CD4-positive, alpha-beta T cell treated with Interleukin-1 beta for 1 hour (primary cell): ENCODE results near the gene D2HGDH.
"Not testable (repeated sequence)": the region's sequence is repeated elsewhere in the genome, so short reads cannot be mapped to it uniquely, and the experiment has no call there.

Experiments used
- DNase-seq, 2 donors: peaks; one replicate each; pipeline ENCODE4 v3.0.0-alpha.2; 2020 to 2022

The D2HGDH gene

DNA sequence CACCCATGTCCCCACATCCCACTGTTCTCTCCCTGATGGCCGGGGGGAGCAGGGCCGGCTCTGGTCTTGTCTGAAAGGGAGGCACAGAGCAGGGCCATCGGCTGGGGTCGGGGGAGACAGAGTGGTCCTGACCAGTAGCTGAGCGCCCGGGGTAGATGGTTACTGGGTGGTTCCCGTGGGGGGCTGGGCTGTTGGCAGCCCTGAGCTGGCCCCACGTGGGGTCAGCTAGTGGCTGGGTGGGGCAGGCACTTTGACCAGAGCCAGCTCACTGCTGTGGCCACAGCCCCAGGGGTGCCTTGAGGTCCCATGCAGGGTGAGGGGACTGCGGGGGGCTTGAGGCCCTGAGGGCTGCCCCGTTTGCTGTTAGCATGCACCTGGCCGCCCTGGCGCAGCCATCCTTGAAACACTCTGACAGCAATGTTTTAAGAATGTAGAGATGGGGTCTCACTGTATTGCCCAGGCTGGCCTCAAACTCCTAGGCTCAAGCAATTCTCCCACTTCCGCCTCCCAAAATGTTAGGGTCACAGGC lies 62.2 kb downstream of the D2HGDH start:
- no peak for DNase-seq

DNA sequence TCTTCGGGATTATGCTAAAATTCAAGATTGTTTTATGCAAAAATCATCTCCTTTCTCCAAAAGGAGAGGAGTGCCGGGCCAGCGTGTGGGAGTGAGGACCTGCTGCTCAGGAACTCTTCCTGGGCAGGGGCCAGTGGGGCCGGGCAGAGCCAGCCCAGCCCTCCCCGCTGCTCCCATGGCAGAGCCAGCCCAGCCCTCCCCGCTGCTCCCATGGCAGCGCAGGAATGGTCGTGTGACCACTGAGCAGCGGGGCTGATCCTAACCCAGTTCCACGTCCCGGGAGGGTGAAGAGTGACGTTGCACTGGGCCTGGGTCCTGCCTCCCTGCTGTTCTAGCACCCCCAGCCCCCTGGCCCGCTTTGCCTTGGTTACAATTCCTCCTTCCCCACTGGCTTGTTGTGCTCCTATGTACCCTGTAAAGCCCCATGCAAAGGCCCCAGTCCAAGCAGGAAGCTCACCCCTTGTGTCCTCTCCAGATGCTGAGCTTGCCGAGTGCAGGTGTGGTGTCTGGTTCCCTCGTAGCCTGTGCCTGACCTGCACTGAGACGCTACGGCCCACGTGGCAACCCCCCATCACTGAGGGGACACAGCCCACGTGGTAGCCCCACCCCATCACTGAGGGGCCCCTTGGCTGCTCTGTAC lies 63.1 kb downstream of the D2HGDH start:
- DNase-seq: no peak

DNA sequence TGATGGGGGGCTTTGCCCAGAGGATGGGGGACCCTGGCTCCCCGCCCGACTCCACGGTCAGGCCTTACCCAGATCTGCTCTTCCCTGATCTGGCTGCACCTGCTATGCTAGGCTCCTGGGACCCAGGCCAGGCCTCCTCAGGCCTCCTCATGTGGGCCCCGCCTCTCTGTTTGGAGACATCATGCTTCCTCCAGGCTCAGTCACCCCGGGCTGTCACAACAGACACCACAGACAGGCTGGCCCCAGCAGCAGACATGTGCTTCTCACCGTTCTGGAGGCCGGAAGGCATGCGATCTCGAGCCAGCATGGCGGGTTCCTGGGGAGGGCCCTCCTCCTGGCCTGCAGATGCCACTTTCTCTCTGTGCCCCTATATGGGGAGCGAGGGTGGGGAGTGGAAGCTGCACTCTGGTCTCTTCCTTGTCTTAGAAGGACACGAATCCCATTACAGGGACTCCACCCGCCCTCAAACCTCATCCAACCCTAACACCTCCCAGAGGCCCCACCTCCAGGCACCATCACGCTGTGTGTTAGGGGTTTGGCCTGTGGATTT lies 63.7 kb downstream of the D2HGDH start:
- DNase-seq: no peak

DNA sequence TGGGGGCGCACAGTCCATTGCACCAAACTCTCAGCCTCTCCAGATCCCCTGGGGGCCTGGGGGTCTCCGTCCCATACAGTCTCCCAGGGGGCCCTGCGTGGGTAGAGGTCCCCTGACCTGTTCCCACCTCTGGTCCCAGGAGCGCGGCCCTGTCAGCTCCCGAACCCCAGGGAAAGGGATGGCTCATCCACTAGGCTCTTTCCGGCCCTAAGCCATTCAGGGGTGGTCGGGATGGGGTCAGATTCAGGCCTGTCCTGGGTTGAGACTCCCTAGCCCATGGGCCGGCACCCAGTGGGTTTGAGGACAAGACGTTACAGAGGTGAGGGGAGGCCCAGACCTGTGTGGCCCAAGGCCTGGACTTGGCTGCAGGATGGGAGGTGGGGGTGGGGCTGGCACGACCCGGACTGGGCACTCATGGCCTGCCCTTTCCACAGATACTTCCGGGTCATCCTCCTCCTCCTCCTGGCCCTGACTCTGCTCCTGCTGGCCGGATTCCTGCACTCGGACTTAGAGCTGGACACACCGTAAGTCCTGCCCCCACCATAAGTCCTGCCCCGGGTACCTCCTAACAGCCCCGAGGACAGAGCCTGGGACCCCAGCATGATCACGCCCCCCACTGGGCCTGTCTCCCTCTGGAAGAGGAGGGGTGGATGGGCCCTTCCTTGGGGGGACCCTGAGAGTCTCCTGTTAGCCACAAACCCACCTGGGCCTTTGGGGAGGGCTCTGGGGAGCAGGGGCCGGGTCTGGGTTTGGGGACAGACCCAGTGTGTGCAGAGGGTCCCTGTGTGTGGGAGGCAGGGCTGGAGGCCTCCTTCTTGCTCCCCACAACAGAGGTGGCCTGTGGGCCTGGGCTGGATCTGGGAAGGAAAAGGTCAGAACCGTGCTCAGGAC lies 64.4 kb downstream of the D2HGDH start:
- no peak for DNase-seq

DNA sequence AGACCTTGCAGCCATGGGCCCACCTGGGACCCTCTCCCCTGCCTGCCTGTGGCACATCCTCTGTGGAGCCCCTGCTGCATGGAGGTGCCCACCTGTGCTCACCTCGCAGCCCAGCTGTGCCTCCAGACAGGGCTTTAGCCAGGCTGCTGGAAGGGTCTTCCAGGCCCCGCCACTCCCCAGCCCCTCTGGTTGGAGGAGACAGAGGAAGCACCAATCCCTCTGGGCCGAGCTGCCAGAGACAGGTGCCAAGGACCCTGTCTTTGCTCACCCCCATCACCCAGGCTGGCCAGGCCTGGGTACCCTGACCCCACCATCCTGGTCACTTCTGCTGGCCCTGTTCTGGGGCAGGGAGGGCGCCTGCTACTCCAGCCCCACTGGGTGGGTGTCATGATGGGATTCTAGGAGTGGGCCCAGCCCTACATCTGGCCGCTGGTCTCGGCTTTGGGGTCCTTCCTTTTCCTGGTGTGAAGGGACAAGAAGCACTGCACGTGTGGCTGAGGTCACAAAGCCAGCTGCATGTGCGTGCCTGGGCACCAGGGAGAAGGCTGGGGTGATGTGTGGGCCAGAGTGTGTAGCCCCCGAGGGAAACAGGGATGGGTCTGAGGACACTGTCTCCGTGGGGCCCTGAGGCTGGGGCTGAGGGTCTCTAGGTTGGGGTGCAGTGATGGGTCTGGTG lies 65.2 kb downstream of the D2HGDH start:
- no peak for DNase-seq

DNA sequence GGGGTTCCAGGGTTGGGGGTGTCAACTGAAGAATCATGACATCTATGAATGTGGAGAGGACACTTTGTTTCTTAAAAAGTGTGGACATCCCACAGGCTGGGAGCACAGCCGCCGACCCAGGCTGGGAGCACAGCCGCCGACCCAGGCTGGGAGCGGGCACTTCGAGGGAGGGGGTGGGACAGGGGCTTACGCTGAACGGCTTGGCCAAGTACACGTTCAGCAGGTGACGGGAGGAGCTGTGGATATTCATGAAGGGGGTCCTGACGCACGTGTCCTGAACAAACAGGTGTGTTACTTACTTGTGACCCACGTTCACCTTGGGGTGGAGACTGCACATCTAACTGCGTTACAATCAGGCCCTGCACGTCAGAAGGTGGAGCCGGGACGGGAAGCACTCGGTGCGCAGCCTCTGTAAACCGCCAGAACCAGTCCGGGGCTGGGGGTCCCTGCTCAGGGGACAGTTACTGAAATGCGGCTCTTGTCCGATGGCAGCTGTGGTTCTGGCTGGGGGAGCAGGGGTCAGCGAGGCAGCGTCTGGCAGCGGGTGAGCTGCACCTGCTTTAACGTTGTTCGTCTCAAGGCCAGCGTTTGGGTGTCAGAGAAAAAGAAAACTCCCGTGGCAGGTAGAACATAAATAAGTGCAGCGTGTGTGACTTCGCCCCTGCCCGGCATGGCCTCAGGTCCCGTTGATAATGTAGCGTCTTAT lies 65.9 kb downstream of the D2HGDH start:
- DNase-seq: not testable (repeated sequence)

DNA sequence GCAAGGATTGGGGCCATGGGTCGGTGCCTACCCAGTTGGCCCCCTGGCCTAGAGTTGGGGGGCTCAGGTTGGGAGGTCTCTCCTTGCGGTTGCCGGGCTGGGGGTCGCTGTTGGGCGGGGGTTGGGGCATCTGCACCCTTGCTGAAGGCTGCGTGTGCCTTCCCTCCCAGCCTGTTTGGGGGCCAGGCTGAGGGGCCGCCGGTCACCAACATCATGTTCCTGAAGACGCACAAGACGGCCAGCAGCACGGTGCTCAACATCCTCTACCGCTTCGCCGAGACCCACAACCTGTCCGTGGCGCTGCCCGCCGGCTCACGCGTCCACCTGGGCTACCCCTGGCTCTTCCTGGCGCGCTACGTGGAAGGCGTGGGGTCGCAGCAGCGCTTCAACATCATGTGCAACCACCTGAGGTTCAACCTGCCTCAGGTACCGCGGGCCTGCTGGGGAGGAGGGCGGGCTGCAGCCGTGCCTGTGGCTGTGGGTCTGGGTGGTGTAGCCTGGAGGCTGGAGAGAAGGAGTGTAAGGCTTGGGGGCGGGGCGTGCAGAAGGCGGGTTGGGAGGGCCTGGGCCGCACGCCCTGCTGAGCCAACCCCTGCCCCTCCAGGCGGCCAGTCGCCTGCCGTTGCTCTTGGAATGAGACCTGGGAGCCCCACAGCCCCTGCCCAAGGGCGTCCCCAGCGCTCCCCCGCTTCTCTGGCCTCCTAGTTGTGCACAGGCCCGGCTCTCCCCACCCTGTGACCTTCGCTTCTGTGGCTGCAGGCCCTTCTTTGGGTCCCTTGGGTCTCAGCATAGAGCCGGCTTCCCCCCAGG lies 67.4 kb downstream of the D2HGDH start:
- DNase-seq: no peak

DNA sequence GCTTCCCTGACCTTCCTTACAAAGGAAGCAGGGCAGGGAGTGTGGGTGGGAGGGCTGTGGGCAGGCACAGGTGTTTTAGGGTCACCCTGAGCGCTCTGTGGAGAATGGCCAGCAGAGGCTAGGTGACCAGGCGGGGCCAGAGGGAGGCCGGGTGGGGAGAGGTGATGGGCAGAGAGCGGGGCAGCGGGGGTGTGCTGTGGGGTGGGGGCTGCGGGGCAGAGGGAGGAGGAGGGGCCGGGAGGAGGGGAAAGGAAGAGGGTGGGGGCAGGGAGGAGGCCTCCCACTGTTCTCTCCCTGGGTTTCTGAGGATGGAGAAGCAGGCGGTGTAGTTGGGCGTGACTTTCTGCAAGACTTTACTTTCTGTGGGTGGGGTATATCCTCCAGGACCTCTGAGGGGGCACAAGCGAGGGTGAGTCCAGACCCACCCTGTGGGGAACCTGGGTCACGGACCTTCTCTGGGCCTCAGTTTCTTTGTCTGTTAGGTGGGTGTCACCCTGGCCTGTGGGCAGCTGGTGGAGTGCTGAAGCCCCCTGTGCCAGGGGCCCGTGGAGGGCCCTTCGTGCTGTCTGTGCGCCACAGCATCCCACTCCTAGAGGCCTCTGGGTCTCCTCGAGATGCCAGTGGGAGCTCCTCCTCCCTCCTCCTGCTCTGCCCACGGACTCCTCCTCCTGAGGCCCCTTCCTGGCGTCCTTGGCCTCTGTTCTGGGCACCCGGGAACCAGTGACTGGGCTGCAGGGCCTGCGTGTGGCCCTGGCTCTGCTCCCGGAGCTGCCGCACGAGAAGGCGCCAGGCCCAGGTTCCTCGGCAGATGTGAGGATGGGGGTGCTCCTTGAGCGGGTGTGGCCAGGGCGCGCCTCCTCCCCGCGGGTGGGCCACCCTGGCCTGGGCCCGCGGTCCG lies 68.2 kb downstream of the D2HGDH start:
- DNase-seq: no peak

DNA sequence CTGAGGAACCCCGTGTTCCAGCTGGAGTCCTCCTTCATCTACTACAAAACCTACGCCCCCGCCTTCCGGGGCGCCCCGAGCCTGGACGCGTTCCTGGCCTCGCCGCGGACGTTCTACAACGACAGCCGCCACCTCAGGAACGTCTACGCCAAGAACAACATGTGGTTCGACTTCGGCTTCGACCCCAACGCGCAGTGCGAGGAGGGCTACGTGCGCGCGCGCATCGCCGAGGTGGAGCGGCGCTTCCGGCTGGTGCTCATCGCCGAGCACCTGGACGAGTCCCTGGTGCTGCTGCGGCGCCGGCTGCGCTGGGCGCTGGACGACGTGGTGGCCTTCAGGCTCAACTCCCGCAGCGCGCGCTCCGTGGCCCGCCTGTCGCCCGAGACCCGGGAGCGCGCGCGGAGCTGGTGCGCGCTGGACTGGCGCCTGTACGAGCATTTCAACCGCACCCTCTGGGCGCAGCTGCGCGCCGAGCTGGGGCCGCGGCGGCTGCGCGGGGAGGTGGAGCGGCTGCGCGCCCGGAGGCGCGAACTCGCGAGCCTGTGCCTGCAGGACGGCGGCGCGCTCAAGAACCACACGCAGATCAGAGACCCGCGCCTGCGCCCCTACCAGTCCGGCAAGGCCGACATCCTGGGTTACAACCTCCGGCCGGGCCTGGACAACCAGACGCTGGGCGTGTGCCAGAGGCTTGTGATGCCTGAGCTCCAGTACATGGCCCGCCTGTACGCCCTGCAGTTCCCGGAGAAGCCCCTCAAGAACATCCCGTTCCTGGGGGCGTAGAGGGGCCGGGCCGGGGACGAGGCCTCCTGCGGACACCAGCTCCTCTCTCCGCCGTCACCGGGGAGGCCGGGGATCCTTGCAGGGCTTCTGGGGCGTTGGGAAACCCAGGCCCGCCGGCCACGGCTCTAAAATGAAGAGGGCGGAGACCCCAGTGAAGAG lies 69.2 kb downstream of the D2HGDH start:
- DNase-seq: peak; percentile 43 to 62

DNA sequence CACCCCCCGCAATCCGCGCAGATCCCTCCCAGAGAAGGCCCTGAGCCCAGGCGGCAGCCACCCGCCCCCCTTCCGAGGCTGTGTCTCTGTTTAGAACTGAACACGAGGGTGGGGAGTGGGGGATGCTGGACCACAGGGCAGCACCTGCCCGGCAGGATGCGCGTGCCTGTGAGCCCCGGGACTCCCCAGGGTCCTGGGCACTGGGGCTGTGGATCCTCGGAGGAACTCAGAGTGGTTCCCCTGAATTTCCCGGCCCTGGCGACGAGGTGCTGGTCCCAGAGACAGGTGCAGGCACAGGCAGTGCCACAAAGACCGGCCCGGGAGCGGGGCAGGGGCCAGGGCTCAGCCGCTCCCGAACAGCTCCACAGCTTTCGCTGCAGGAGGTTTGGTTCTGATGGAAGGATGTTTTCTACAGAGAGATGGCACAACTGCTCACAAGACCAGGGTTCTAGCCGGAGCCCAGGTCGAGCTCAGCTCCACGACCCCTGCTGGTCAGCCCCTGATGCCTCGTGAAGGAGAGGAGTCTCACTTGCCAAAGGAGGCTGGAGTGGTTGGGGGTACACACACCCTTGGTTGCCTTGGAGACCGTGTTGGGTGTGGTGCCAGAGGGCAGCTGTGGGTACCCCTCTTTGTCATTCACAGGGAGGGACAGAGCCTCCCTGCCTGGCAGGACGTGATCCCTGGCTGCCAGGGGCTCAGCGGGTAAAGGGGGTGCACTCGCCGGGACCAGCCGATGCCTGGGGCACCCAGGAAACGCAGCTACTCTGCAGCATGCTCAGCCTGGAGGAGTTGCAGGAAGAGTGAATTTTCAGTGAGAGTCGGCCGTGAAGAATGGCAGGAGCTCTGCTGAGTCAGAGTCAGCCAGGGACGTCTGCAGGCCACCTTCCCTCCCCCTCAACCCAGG lies 70.1 kb downstream of the D2HGDH start:
- peak in 1 of 2 donors; percentile 33 for DNase-seq

DNA sequence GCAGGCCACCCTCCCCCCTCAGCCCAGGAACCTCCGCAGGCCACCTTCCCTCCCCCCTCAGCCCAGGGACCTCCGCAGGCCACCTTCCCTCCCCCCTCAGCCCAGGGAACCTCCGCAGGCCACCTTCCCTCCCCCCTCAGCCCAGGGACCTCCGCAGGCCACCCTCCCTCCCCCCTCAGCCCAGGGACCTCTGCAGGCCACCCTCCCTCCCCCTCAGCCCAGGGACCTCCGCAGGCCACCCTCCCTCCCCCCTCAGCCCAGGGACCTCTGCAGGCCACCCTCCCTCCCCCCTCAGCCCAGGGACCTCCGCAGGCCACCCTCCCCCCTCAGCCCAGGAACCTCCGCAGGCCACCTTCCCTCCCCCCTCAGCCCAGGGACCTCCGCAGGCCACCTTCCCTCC lies 71.8 kb downstream of the D2HGDH start:
- not testable (repeated sequence) for DNase-seq

DNA sequence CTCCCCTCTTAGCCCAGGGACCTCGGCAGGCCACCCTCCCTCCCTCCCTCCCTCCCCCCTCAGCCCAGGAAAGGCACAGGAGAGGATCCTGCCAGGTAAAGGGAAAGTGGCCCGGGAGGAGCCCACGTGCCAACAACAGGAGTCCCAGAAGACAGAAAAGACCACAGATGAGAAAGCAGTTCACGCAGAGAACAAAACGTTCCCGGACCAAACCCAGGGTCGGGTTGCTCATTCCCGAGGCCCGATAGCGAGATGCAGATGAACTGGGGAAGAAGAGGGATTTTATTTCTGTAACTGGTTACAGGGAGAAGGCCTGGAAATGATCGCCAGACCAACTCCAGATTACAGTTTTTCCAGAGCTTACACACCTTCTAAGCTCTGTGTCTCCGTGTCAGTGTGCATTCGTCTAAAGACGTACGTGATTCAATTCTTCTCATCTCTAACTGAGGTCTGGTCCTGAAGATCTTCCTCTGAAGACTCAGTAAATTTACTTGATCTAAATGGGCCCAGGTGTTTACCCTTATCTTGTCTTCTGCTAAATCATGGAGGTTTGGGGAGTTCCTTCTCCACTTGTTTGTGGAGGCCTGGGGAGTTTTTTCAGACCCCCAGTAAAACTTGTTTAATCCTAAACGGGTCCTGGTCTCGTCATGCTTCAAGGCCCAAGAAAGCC lies 73.8 kb downstream of the D2HGDH start:
- DNase-seq: no peak

DNA sequence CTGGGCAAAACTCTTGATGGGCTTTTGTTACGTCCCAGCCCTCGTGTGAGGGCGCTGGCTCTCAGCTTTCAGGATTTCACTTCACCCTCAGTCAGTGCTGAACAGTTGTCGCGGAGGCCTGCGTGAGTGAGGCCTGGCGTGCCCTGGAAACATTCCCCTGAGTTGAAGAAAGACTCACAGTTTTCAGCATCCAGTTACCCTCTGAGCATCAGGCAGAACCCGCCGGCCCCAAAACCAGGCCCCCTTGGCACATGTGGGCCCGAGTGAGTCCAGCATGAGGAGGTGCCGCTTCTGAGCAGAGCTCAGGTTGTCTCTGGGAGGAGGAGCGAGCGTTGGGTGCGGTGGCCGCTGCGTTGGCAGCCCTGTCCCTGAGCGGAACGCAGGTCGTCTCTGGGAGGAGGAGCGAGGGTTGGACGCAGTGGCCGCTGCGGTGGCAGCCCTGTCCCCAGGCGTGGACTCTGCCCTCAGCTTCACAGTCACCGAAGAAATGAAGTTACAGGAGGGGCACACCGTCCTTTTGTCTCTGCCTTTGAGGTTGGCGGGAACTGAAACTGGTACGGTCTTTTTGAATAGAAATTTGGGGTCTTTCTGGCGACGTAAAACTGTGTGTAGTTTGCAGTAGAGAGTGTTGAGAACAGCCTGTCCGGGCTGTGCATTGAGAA lies 74.4 kb downstream of the D2HGDH start, which contains the start of gene NEU4:
NEU4 (plus strand) TSS at position 473 of the 662 bp plus-strand sequence. CDS start 5,292 bp downstream, outside the sequence.
- DNase-seq: no peak

DNA sequence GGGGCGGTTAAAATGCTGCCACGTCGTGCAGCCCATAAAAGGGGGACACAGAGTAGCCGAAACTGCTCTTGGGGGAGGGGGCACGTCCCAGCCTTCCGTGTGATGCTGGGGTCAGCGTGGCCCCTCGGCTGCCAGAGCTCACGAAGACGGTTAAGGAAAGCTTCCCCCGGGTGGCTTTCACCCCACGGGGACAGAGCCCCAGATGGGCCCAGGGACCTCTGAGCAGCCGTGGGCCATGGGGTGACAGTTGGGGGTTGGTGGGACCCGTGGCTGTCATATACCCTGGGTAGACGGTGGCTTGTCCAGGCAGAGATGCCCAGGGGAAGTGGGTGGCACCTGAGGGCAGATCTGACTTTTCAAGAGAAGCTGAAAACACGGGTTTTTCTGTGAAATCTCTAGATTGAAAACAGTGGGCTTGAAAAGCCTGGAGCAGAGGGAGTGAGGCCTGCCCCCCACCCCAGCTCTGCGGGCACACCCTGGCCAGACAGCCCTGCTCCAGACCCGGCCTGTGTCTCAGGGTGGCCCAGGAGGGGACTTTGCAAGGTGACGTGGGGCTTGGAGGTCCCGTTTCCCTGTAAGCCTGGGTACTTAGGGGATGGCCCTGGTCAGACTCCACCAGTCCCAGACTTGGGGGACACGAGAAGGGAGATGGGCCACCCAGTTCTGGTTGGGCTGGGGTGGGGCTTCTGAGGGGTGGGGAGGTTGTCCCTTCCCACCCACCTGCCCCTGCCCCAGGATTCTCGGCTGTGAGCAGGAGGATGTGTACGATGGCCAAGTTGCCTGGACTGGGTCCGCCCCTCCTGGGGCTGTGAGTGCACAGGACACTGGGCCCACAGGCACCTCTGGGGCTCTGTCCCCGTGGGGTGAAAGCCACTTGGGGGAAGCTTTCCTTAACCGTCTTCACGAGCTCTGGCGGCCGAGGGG lies 75.2 kb downstream of the D2HGDH start:
- no peak for DNase-seq

DNA sequence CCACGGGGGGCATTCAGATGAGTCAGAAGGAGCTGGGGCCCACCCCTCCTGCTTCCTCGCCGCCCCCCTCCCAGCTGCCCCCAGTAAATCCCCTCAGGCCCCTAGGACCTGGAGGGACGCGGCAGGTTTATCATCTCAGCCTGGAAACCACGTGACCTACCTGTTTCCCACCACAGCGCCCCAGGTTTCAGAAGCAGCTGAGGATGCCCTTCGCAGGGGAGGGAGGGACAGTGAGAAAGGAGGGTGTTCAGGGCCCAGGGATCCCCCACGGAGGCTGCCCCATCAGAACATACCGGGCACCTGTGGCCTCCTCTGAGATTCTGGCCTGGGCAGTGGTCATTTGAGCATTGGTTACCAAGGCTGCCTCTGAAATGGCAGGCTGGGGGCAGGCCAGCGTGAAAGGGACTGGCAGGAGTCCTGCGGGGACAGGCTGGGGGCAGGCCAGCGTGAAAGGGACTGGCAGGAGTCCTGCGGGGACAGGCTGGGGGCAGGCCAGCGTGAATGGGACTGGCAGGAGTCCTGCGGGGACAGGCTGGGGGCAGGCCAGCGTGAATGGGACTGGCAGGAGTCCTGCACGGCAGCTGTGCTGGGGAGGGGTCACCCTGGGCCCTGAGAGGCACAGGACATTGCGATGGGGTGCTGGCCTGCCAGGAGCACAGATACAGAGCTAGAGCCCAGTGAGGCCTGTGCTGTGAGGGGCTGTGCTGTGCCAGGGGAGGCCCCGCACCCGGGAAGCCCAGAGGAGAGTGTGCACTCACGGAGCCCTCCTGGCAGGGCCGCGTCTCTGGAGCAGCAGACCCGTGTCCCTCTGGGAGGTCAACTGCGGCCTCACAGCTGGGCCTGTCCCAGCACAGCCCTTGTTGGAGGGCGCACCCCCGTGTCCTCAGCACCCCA lies 76.1 kb downstream of the D2HGDH start:
- no peak for DNase-seq
